GM19351 (cell line): Measurements from ENCODE around the gene SLC25A1.
"Not testable (repeated sequence)": the region's sequence is repeated elsewhere in the genome, so short reads cannot be mapped to it uniquely, and the experiment has no call there.

Source experiments
- ATAC-seq: cut with Tn5 transposase; IDR thresholded peaks from one replicate; pipeline ENCODE4 v1.9.1; 2021; ENCODE audit warnings: mild to moderate bottlenecking, moderate library complexity; ENCODE audit not compliant: unreplicated experiment

The SLC25A1 gene

DNA sequence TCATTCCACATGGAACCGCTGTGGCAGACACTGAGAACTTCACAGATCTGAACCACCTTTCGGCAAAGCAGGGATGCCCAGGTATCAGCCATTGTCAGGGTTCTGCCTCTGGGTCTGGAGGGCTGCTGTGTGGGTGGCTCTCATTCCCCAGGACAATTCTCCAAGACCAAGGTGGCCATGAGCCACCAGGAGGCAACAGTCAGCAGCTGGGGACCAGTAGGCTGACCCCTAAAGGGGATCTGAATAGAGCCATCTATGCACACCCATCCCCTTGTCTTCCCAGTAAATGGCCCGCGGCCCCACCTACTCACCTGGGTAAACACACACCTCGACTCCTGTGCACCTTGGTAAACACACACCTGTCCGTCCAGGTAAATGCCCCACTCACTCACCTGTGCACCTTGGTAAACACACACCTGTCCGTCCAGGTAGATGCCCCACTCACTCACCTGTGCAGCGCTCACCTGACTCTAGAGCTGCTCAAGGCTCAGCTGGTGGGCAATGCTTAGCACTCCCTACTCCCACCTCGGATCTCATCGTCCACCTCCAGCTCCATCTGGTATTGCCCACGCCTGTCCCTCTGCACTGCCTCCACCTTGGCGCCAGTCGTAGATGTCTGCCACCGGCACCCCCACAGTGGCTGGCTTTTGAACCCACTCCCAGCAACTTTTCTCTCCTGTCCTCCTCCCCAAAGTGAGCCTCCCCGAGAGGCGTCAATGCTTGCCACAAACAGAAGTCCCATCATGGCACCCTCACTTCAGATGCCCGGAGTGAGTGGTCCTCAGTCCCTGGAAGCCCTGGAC, 10.2 kb downstream of the SLC25A1 start:
- ATAC-seq: no peak

DNA sequence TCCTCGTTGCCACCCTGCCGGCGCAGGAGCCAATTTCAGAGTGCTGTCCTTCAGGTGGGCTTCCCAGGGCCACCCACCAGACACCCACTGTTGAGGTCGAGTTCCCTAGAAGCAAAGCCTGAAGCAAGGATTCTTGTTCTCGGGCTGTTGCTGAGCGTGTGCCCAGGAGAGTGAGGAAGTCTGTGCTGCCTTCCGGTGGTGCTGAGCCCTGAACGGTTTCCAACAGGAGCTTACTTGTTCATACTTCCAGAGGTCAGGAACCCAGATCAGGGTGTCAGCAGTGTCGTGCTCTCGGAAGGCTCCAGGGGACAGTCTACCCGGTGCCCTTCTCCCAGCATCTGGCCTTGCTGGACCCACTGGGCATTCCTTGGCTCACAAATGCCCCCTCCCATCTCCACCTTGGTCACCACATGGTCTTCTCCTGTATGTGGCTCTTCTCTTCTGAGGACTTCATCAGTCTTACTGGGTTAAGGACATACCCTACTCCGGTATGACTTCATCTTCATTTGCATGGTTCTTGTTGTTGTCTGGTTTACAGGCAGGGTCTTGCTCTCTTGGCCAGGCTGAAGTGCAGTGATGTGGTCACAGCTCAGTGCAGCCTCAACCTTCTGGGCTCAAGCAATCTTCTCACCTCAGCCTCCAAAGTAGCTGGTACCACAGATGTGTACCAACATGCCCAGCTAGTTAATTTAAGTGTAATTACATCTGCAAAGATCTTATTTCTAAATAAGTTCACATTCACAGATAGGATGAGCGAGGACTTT, 11.2 kb downstream of the SLC25A1 start:
- ATAC-seq: no peak

DNA sequence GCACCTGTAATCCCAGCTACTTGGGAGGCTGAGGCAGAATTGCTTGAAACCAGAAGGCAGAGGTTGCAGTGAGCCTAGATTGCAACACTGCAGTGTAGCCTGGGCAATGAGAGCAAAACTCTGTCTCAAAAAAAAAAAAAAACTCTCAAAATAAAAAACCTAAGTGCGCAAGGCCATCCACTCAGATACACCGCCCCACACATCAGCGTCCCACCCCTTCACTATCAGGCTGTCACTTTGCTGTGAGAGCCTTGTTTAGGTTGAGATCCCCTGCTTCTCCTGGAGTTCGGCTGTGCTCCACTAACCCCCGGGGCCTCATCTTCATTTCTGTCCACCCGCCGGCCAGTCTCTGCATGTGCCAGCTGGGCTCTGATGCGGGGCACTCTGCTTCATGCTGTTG, 12.1 kb downstream of the SLC25A1 start:
- ATAC-seq: no peak

DNA sequence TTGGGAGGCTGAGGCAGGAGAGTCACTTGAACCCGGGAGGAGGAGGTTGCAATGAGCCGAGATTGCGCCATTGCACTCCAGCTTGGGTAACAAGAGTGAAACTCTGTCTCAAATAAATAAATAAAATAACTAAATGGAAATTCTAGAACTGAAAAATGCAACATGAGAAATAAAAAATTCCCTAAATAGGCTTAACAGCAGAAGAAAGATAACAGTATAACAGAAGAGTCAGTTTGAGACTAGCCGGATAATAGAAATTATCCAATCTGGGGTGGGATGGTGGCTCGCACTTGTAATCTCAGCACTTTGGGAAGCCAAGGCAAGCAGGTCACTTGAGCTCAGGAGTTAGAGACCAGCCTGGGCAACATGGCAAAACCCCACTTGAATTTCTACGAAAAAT, 14.1 kb downstream of the SLC25A1 start:
- no peak for ATAC-seq

DNA sequence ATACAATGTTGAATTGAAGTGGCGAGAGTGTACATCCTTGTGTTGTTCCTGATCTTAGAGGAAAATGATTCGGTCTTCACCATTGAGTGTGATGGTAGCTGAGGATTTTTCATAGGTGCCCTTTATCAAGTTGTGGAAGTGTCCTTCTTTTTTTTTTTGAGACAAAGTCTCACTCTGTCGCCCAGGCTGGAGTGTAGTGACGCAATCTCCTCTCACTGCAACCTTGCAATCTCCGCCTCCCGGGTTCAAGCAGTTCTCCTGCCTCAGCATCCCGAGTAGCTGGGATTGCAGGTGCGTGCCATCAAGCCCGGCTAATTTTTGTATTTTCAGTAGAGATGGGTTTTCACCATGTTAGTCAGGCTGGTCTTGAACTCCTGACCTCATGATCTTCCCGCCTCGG, 19.9 kb downstream of the SLC25A1 start:
- ATAC-seq: not testable (repeated sequence)

DNA sequence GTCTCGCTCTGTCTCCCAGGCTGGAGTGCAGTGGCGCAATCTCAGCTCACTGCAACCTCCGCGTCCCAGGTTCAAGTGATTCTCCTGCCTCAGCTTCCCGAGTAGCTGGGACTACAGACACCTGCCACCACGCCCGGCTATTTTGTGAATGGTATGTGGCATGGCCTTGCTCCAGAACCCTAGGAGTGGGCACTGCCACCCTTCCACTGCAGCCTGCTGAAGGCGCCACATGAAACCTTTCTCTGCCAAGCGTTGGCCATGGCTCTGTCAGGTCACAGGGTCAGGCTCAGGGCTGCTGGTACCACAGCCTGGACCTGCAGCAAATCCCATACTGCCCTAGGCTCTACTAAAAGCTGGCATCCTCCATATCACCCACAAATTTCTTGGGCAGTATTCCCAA, 22.4 kb downstream of the SLC25A1 start:
- not testable (repeated sequence) for ATAC-seq

DNA sequence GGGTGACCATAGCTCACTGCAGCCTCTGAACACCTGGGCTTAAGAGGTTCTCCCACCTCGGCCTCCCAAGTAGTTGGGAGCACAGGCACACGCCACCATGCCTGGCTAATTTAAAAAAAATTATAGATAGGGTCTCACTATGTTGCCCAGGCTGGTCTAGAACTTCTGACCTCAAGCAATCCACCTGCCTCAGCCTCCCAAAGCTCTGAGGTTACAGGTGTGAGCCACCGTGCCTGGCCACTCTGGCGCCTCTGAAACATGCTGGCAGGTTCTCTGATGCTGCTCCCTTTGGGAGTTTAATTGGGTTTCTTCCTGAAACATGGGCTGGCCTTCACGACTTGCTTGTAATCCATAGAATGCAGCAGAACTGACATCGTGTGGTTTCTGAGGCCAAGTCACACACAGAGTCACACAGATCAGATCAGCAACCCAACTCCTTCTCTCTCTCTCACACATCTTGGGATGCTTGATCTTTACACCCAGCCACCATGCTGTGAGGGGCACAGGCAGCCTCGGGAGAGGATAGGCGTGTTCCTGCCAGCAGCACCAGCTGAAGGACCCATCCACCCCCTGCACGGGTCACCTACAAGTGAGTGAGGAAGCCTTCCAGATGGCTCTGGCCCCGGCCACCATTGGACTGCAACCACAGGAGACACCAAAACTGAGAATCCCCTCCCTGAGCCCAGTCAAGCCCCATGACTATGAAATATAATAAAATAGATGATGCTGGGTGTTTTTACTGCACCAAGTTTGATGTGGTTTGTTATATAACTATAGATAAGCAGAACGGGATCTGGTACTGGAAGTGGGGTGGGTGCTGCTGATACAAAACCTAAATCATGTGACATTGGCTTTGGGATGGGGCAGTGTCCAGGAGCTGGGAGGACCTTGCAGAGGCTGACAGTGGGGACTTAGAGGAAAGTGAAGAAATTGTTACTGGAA, 25.3 kb downstream of the SLC25A1 start:
- no peak for ATAC-seq

DNA sequence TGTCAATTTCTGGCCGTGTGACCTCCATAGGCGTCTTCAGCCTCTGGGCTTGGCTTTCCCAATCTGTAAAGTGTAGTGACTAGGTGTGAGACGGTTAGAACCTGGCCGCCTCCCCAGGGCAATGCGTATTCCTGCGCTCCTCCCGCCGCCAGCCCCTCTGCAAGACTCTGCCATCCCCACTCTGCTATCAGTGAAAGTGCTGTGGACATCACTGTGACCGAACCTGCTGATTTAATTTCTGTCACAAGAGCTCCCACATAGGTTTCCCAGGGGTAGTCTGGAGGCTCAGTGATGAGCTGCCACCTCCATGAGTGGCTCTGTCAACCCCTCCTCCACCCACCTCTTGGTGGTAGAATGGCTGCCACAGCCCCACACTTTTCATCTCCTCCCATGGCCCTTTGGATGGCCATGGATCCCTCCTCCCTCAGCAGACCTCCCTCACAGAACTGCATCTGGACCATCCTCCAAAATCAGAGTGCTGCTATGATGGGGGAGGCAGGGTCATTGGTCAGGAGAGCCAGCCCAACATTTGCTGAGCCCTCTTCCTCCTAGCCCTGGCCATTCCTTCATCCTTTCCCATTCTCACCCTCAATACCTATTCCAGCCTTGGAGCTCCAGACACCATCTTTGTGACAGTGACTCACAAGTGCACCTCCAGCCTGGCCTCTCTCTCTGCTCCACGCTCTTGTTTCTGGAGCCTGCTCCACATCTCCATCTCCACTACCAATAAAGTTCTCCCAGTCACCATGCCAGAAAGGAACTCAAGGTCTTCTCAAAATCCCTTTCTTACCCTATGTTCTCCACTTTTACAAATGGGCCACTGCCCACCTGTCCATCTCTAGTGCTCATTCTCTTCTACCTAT, 27.0 kb downstream of the SLC25A1 start:
- no peak for ATAC-seq

DNA sequence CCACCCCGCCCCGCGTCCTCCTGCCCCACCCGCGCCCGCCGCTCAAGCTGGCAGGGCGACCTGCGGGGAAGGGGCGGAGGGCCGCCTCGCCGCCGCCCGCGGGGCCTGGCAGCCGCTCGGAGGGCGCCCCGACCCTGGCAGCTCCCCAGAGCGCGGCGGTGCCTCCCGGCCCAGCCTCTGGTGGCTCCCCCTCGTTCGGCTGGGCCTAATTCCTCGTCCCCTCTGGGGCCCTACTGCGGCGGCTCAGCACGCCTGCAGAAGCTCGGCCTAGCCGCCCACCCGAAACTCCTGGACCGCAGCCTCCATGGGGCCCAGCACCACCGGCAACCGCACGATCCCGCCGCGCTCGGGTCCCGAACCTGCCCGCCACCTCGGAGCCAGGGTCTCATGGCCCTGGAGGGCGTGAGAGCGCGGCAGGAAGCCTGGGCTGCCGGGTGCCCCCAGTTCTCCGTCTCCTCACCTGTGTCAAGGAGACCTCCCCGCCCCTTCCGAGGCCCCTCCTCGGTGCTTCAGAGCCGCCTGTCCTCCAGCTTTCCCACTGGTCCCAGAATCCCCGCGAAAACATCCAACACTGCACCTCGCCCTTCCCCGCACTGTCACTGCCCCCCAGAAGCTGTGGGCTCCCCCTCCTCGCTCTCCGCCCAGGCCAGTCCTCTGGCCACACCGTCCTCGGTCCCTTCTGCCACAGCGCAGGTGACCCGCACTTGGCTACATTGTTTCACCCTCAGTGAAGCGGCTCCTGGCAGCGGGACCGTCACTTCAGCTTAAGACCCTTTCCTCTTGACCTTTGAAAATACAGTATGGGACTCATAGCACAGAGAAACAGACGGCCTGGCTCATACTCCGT, 27.8 kb downstream of the SLC25A1 start:
- ATAC-seq: no peak

DNA sequence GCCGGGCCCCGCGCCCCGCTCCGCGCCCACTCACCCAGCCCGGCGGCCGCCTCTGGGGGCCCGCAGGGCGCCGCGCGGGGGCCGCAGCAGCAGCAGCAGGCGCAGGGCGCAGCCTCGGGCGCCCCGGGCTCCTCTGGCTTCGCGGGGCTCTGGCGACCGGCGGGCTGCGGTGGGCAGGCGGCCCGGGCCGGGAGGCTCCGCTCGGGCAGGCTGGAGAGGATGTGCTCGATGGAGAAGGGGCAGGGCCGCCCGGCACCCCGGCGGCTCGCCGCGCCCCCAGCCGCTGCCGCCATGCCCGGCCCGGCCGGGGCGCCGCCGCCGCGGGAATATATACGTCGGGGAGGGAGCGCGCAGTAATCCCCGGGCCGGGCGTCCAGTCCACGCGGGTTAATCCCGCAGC, 28.5 kb downstream of the SLC25A1 start, which contains the start of gene GSC2:
GSC2 (minus strand) TSS at position 302 of the 400 bp plus-strand sequence; CDS start at position 293, 9 bp downstream.
- ATAC-seq: no peak

DNA sequence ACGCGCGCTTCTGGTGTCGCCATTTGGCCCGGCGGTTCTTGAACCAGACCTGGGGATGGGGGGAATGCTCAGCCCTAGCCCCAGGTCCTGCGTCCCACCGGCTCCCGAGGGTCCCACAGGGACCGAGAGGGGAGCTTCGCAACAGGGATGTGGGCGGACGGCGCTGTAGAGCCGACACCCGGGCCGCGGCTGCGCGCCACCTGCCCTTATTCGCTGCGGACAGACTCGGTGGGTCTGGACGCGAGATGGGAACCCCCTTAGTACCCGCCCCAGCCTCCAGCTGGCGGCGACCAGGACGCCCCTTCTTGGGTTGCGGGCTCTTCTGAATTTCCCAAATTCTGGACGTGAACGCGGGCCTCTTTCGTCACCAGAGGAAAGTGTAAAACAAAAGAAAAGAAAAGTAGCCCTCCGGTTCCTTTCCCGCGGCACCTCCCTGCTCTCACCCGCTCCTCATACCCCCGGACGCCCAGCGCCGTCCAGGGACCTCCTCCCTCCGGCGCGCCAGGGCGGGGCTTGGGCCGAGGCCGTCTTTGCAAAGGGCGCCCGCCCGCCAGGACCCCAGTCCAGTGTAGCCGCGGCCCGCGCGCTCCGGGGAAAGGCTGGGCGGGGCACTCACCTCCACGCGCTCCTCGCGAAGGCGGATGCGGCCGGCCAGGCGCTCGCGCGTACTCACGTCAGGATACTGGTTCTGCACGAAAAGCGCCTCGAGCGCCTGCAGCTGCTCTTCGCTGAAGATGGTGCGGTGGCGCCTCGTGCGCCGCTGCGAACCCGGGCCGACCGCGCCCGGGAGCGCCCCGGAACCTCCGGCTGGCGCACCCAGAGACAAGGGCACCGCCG, 29.3 kb downstream of the SLC25A1 start:
- no peak for ATAC-seq

DNA sequence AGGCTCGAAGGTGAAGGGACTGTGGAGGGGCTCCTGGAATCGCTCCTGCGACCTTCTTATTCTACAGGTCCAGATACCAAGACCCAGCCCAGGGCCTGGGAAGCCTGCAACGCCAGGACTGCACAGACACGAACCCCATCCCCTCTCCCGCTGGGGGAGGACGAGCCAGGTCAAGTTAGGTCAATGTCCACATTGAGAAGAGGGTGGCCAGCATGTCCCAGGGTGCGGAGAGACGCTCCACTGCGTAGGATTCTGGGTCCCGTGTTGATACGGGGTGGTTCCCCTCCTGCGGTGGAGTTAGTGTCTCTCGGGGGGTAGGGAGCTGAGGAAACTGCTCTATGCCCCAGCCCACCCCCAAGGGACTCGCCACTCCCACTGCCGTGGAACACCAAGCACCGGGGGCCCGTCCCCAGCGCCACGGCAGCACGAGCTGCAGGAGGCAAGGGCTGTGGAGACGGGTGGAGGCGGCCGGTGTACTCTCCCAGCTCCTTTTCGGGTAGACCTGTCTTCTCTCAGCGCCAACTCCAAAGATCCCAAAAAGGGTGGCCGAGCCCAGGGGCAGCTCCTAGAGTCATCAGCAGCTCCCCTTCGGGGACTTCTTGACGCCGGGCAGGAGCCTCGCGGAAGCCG, 30.0 kb downstream of the SLC25A1 start:
- no peak for ATAC-seq

DNA sequence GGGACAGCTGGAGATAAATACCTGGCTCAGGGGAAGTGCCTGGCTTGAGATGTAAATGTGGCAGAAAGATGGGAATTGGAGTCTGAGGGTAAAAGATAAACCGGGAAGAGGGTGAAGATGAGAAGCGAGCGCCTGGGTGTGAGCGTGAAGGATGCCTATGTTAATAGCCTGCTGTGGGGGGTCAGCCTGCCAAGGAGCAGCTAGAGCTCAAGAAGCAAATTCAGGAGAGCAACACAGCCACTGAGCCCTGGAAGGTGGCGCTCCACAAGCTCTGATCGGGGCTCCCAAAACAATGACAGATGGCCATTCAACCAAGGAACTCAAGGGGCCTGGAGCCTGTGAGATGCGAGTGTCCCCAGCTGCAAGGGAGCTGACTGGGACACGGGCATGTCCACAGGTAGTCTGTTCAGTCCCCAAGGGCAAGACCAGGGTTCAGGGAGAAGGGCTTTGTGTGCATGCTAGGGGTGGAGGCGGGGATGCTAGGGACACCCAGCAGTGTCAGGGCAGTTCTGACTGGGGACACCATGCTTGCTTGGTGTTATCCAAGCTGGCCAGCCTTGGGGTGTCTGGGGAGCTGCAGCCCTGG, 31.2 kb downstream of the SLC25A1 start:
- ATAC-seq: no peak

DNA sequence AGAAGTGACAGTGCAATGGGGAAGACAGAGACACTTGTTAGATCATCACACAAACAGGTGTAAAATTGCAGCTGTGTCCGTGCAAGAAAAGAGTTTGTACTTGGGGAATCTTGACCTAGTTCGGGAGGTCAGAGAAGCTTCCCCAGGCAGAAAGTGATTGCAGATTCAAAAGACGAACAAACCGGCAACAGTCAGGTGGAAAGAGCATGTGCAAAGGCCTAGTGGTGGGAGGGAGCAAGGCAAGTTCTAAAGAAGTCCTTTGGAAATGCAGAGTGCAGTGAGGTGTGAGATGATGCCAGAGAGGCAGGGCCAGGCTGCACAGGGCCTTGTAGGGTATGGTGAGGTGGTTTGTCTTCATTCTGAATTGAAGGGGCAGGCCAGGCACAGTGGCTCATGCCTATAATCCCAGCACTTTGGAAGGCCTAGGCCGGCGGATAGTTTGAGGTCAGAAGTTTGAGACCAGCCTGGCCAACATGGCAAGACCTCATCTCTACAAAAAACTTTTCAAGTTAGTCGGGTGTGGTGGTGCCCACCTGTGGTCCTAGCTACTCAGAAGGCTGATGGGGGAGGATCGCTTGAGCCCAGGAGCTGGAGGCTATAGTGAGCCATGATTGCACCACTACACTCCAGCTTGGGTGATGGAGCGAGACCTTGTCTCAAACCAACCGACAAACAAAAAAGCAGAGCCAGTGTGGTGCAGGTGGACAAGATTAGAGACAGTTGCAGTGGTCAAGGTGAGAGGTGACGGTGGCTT, 32.1 kb downstream of the SLC25A1 start:
- no peak for ATAC-seq

DNA sequence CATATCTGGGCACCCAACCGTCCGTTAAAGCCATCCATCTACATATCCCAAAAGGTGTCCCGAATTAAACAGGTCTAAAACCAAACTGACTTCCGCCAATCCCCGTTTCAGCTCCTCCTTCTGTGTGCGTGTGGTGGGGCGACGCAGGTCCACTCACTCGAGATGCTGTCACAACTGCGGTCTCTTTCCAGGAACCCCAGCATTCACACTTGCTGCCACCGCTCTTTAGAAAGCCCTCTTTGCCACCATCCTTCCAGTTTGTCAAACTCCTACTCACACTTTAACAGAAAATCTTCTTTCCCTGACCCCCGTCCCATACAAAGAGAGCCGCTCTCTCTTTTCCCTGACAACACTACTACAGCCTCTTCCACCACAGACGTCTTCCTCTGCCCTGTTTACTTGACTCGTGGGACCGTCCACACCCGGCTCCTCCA, 34.6 kb downstream of the SLC25A1 start:
- ATAC-seq: no peak

DNA sequence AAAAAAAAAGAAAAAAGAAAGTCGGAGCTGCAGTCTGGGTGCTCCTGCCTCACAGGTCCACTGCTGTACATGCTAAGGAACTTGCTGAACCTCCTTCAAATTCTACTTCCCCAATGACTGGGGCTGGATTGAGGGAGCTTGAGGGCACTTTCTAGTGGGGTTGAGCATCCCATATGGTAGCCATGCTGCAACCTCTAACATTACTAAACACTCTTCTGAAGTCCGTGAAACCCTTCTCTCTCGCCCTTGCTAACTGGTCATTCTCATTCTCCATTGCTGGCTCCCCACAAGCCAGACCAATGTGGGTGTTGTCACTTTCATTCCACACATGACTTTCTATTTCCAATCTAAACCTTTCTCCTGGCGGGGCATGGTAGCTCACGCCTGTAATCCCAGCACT, 35.3 kb downstream of the SLC25A1 start:
- no peak for ATAC-seq

DNA sequence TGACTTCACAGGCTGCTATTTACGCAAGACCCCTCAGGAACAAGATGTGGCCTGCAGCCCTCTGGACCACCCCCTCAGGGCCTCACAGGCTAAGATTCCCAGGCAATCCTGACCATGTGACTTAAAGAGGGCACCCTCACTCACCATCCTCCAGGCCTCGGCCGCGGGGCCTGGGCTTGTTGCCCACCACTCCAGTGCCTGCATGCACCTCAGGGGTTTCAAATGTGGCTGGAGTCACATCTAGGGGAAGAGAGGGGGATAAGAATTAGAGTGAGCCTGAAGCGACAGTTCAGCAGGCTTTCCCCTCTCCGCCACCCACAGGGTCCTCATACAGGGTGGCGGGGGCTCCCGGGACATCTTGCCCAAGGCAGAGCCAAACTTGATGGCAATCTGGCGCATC, 36.1 kb downstream of the SLC25A1 start:
- no peak for ATAC-seq
